OCI-LY3 (cell line): Measurements from ENCODE around the gene P3H2.
A peak's percentile ranks its signal among the peaks of the same experiment; 100 is the strongest.
"Not testable (repeated sequence)": the region's sequence is repeated elsewhere in the genome, so short reads cannot be mapped to it uniquely, and the experiment has no call there.

Experiments
- H2AFZ ChIP-seq: fragments of 200-600, 300-600 bp; shearing (Covaris generic); 2 replicates; pipeline ENCODE4 v1.6.0; 2014; ENCODE audit warnings: antibody characterized with exemption, low read depth, low read length
- H3K27ac ChIP-seq: fragments of 200-600, 300-600 bp; sonication (generic); 2 replicates; pipeline ENCODE4 v1.5.1; 2014; ENCODE audit warnings: mild to moderate bottlenecking, low read length, moderate library complexity, mixed read lengths
- H3K27me3 ChIP-seq: fragments of 200-600, 300-600 bp; sonication (generic); 2 replicates; pipeline ENCODE4 v1.6.1; 2014; ENCODE audit warnings: low read depth, low read length, mixed read lengths
- H3K36me3 ChIP-seq: fragments of 200-600, 300-600 bp; sonication (generic); replicated peaks from 2 replicates; pipeline ENCODE3; 2014; ENCODE audit warnings: low read depth, low read length, mixed read lengths
- H3K4me1 ChIP-seq: fragments of 300-600, 200-600 bp; sonication (generic); 2 replicates; pipeline ENCODE4 v1.6.1; 2014; ENCODE audit warnings: low read length, mixed read lengths
- H3K4me2 ChIP-seq: fragments of 200-600, 300-600 bp; sonication (generic); 2 replicates; pipeline ENCODE4 v1.6.1; 2014; ENCODE audit warnings: low read length, mixed read lengths
- H3K4me3 ChIP-seq: fragments of 300-600, 200-600 bp; sonication (generic); 2 replicates; pipeline ENCODE4 v1.5.1; 2014; ENCODE audit warnings: antibody characterized with exemption, mild to moderate bottlenecking, low read length, moderate library complexity
- H3K79me2 ChIP-seq: fragments of 300-600, 200-600 bp; shearing (Covaris generic); 2 replicates; pipeline ENCODE4 v1.6.1; 2014; ENCODE audit warnings: mild to moderate bottlenecking, low read length, mixed read lengths
- H3K9ac ChIP-seq: fragments of 300-600, 200-600 bp; shearing (Covaris generic); 2 replicates; pipeline ENCODE4 v1.6.0; 2014; ENCODE audit warnings: mild to moderate bottlenecking, low read length, moderate library complexity
- H3K9me3 ChIP-seq: fragments of 200-600, 300-600 bp; shearing (Covaris generic); 2 replicates; pipeline ENCODE4 v1.6.1; 2014; ENCODE audit warnings: low read length, mixed read lengths; ENCODE audit not compliant: insufficient read depth
- H4K20me1 ChIP-seq: fragments of 200-600, 300-600 bp; sonication (generic); 2 replicates; pipeline ENCODE4 v1.6.1; 2016; ENCODE audit warnings: low read length, mixed read lengths; ENCODE audit not compliant: insufficient read depth
- EZH2phosphoT487 ChIP-seq: fragments of 200-600 bp; shearing (Covaris generic); IDR thresholded peaks from 2 replicates; pipeline ENCODE4 v1.6.1; 2018; ENCODE audit warnings: antibody characterized with exemption, mixed run types, low read depth
- TF ChIP-seq, protein P1 (sequence below): fragments of 200-600, 300-600 bp; sonication (generic); IDR thresholded peaks from 2 replicates; pipeline ENCODE4 v1.5.1; 2014; ENCODE audit warnings: antibody characterized with exemption, low read length, low read depth

P3H2 gene

DNA sequence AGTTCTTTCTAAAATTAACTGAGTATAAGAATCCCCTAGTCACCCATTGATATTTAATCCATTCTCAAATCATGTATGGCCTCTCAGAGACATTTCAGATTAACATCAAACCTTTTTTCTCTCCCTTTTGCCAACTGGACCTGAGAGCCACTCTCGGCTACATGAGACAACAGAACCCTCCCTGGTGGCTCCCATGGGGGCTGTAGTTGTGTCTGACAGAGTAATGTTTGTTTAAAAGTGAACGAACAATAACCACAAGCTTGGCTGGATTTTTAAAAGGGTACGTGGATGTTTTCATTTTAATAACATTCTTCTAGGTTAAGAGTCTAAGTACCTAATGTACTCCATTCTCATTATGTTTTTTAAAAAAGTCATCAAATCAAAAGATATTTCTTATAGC lies 37.1 kb downstream of the P3H2 start:
- no peak overlapping the region for H3K9ac ChIP-seq
- no peak overlapping the region for H2AFZ ChIP-seq
- no peak overlapping the region for H3K4me2 ChIP-seq
- no peaks in the 10 kb centered on the region for H3K79me2 ChIP-seq
- H3K4me3 ChIP-seq = no peak overlapping the region
- H3K27ac ChIP-seq = no peak overlapping the region
- no peaks in the 10 kb centered on the region for H3K36me3 ChIP-seq
- H3K4me1 ChIP-seq = peaks cover 36% of the 10 kb centered on the region
- no peaks in the 10 kb centered on the region for H4K20me1 ChIP-seq
- no peak for TF ChIP-seq EZH2phosphoT487
- TF ChIP-seq, protein P1, sequence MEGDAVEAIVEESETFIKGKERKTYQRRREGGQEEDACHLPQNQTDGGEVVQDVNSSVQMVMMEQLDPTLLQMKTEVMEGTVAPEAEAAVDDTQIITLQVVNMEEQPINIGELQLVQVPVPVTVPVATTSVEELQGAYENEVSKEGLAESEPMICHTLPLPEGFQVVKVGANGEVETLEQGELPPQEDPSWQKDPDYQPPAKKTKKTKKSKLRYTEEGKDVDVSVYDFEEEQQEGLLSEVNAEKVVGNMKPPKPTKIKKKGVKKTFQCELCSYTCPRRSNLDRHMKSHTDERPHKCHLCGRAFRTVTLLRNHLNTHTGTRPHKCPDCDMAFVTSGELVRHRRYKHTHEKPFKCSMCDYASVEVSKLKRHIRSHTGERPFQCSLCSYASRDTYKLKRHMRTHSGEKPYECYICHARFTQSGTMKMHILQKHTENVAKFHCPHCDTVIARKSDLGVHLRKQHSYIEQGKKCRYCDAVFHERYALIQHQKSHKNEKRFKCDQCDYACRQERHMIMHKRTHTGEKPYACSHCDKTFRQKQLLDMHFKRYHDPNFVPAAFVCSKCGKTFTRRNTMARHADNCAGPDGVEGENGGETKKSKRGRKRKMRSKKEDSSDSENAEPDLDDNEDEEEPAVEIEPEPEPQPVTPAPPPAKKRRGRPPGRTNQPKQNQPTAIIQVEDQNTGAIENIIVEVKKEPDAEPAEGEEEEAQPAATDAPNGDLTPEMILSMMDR = no peak
- H3K27me3 ChIP-seq = no peaks in the 10 kb centered on the region
- no peaks in the 10 kb centered on the region for H3K9me3 ChIP-seq

DNA sequence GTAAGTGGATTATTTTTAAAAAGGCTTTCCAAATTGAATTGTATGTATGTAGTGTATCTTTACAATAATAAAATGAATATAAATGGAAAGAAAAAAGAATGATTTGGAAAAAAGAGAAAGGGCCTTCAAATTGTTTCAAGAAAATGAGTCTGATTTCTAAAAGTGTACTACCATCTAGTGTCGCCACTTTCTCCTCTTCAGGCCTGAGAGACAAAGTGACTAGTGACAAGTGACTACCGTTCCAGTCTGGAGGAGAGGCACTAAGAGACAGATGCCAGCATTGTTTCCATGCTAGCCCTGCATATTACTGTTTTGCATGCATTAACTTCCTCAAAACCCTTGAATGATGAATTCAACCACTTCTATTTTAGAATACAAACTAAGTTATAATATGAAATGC lies 39.3 kb downstream of the P3H2 start:
- H3K4me1 ChIP-seq = peaks cover 18% of the 10 kb centered on the region
- no peak for TF ChIP-seq EZH2phosphoT487
- TF ChIP-seq, protein P1 = peak; percentile 47
- no peak overlapping the region for H3K27ac ChIP-seq
- H3K4me2 ChIP-seq = no peak overlapping the region
- H2AFZ ChIP-seq = no peak overlapping the region
- no peaks in the 10 kb centered on the region for H3K9me3 ChIP-seq
- no peaks in the 10 kb centered on the region for H3K36me3 ChIP-seq
- H3K4me3 ChIP-seq = no peak overlapping the region
- no peak overlapping the region for H3K9ac ChIP-seq
- H3K27me3 ChIP-seq = no peaks in the 10 kb centered on the region
- H4K20me1 ChIP-seq = no peaks in the 10 kb centered on the region
- no peaks in the 10 kb centered on the region for H3K79me2 ChIP-seq

DNA sequence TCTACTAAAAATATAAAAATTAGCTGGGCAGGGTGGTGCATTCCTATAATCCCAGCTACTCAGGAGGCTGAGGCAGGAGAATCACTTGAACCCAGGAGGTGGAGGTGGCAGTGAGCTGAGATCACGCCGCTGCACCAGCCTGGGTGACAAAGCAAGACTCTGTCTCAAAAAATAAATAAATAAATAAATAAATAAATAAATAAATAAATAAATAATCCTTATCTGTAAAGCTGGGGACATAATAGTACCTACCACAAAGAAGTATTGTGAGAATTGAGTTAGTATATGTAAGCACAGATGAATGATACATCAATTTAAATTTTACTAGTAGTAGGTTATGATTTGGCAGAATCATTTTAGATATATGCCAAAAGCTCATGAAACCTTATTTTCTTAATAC lies 41.5 kb downstream of the P3H2 start:
- H3K36me3 ChIP-seq, H3K79me2 ChIP-seq, H3K9me3 ChIP-seq, H3K27ac ChIP-seq, H2AFZ ChIP-seq, H4K20me1 ChIP-seq, H3K4me2 ChIP-seq, H3K4me3 ChIP-seq, H3K9ac ChIP-seq, H3K27me3 ChIP-seq: not testable (repeated sequence)
- peaks cover 19% of the 10 kb centered on the region for H3K4me1 ChIP-seq

DNA sequence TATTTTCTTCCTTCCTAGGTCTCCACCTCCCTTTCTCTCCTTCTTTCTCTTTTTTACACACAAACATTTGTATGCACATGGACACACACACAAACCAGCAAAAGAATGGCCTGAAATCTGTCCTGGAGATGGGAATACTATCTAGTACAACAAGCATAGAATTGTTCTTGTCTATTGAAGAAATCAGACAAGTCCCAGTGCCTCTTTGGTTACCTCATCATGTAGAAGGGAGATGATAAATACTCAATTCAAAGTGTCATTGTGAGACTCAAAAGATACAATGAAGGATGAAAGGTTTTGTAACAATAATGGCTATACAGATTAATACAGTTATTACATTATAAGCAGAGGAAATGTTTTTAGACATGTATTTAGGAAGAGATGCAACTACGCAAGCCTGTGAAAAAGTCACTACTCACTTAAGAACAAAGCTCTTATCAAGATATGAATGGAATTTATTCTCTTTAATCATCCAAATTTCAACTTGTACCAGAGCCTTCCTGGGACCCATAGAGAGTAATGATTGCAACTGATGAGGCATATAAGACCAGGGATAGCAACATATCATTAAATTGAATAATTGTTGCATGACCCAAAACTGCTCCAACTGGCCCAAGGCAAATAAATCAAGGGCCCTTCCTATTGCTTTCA lies 43.2 kb downstream of the P3H2 start:
- Histone ChIP-seq H3K79me2 (no peaks in the 10 kb centered on the region), H3K27me3 (no peaks in the 10 kb centered on the region), H4K20me1 (no peaks in the 10 kb centered on the region), H3K9me3 (no peaks in the 10 kb centered on the region), H3K27ac (no peak overlapping the region), H3K4me3 (no peak overlapping the region), H3K4me2 (no peak overlapping the region), H3K36me3 (no peaks in the 10 kb centered on the region), H2AFZ (no peak overlapping the region), H3K4me1 (peaks cover 25% of the 10 kb centered on the region), H3K9ac (no peak overlapping the region)
- TF ChIP-seq, protein P1 = no peak
- no peak for TF ChIP-seq EZH2phosphoT487
